Kidney epithelial cell (primary cell): ENCODE results near the gene SIPA1. TPM values are rescaled to one million over a fixed set of nuclear protein-coding genes. Genes with fewer than 3 reads are reported as not detected.

Experiments
- DNase-seq: peaks from one replicate; pipeline ENCODE4 v3.0.0-alpha.2; 2010; ENCODE audit warnings: low read depth
- H3K27me3 ChIP-seq: 2 replicates; pipeline ENCODE4 v1.6.0; 2011; ENCODE audit warnings: low read length; ENCODE audit not compliant: control insufficient read depth, insufficient read depth
- H3K36me3 ChIP-seq: 2 replicates; pipeline ENCODE4 v1.5.1; 2011; ENCODE audit warnings: low read length; ENCODE audit not compliant: control insufficient read depth, insufficient read depth
- H3K4me3 ChIP-seq: 2 replicates; pipeline ENCODE4 v1.5.1; 2011; ENCODE audit warnings: low read depth, mild to moderate bottlenecking, control low read depth, low read length
- CTCF ChIP-seq: IDR thresholded peaks from 2 replicates; pipeline ENCODE4 v1.5.1; 2011; ENCODE audit warnings: mild to moderate bottlenecking, moderate library complexity, low read length, control low read depth, inconsistent platforms; ENCODE audit not compliant: insufficient read depth, poor library complexity, severe bottlenecking
- total RNA-seq: library from RNA; depleted of rRNA; stranded (reverse); fragments of >200 nt; gene quantifications from 2 replicates; pipeline ENCODE4 v1.2.3, GENCODE V29; 2015

Gene SIPA1
- total RNA-seq, 1 donor from 2014 or later = 25.8 TPM

DNA sequence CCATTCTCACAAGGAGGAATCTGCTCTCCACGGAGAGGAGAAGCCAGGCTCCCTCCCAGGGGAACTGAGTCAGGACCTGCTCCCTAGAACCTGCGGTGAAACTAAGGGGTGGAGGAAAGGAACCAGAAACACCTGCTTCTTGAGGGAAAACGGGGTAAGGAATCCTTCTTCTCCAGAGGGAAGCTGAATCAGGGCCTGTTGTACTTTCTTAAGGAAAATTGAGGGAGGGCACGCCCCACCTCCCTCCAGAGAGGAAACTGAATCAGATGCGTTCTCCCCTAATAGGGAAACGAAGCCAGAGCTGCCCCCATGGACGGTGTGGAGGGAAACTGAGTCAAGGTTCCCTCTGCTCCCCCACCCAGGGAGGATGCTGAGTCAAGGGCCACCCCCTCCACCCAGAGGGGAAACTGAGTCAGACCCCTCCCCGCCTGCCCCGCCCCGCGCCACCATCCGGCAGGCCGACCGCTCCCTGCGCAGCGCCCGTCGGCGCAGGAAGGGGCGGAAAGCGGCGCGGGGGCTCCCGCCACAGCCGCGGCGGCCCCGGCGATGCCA is 24.4 kb downstream of the SIPA1 start:
- Histone ChIP-seq H3K4me3 (peak overlapping the region; percentile 92), H3K36me3 (peaks cover 4% of the 10 kb centered on the region), H3K27me3 (no peaks in the 10 kb centered on the region)
- TF ChIP-seq CTCF = no peak
- no peak for DNase-seq

DNA sequence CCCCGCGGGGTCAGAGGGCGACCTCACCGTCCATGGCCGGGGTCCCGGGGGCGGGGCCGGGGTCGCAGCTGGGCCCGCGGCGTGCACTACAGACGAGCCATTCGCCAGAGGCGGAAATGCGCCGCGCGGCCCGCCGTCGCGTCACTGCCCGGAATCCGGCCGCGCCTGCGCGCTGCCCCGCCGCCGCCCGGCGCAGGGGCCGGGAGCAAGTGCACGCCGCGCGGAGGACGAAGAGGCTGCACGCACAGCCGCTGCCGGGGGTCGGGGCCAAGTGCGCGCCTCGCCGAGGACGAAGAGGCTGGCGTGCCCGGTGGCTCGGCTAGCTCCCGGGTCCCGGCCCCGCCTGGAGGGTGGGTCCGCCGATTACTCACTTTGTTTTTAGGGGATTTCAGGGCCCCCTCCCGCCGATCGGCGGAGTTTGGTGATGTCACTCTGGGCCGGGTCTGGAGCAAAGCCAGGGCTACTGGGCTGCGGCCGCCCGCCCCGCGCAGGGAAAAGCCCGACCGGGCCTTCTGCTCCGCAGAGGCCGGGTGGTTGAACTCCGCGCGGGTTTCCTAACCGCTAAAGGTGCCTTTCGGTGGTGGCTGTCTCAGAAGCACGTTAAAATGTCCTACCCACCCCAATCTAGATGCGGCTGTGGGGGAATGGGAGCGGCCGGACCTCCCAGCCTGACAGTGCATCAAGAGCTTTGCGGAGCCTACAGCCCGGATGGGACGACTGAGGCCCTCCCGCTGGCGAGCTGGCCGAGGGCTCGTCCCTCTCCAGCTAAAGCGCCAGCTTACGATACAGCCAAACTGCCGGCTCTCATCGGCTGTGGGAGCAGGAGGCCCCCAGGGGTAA is 25.1 kb downstream of the SIPA1 start, which contains the start of gene RELA:
TSS of gene RELA (minus strand) at position 118 of the 840 bp plus-strand sequence. CDS start at position 34, 84 bp downstream.
- peaks cover 4% of the 10 kb centered on the region for H3K36me3 ChIP-seq
- peak within 1 kb of the TSS; percentile 92 for H3K4me3 ChIP-seq
- no peak for TF ChIP-seq CTCF

DNA sequence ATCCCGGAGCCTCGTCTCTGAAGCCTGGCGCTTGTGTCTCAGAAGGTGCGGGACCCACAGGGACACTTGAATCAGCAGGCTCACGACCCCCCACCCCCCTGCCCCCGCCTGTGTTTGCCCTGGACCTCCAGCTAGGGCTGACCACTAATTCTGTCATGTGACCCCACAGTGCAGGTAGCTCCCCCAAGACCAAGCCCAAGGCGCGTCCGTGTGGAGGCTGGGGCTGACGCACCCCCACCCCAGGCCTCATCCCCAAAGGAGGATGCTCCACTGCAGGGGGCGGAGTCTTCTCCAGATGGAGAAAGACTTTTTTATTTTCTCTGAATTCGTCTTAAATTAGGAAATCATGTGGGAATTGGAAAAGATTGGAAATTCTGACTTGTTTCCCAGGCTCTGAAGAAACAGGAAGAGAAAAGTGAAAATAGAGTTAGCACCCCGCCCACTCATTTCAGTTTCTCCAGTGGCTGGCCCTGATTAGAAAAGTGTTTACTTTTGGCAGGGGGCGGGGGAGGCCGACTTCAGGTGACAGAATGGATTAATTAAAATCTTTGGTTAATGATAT is 25.8 kb downstream of the SIPA1 start:
- peaks cover 4% of the 10 kb centered on the region for H3K36me3 ChIP-seq
- peak overlapping the region; percentile 92 for H3K4me3 ChIP-seq
- H3K27me3 ChIP-seq = no peaks in the 10 kb centered on the region
- TF ChIP-seq CTCF = no peak
- DNase-seq = no peak

More for the DNA sequence above, 25.1 kb downstream of the SIPA1 start, which contains the start of gene RELA:
- DNase-seq = peak; percentile 62
- H3K27me3 ChIP-seq = no peaks in the 10 kb centered on the region

- DNase-seq = no peak
- no peaks in the 10 kb centered on the region for H3K27me3 ChIP-seq
- no peak overlapping the region for H3K4me3 ChIP-seq
- H3K36me3 ChIP-seq = no peaks in the 10 kb centered on the region
- TF ChIP-seq CTCF = no peak
These were observed 34.4 kb downstream of the SIPA1 start for GRCh38 chr11:65672180-65672860.

DNA sequence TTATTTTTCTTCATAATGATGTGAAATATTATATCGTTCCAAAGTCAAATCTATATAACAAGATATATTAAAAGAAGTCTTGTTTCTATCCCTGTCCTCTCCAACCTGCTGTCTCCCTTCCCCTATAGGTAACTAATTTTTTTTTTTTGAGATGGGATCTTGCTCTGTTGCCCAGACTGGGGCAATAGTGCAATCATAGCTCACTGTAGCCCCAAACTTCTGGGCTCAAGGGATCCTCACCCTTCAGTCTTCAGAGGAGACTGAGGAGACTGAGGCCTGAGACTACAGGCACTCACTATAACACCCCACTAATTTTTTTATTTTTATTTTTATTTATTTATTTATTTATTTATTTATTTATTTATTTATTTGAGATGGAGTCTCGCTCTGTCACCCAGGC is 35.1 kb downstream of the SIPA1 start:
- Histone ChIP-seq H3K4me3 (no peak overlapping the region), H3K36me3 (no peaks in the 10 kb centered on the region), H3K27me3 (no peaks in the 10 kb centered on the region)
- no peak for DNase-seq
- no peak for TF ChIP-seq CTCF
